Duodenal mucosa (tissue), 2 donors: ENCODE measurements around the gene TMEM219.

Experiments used
- H3K27ac ChIP-seq: one replicate; pipeline ENCODE4 v1.7.0; 2013; ENCODE audit warnings: low read depth, low read length
- H3K27me3 ChIP-seq, 2 donors: one replicate each; pipeline ENCODE4 v1.7.0; 2013; ENCODE audit warnings: low read length in 2 of 2, control low read depth in 1 of 2; ENCODE audit not compliant: insufficient read depth in 2 of 2, control insufficient read depth in 1 of 2
- H3K36me3 ChIP-seq, 2 donors: one replicate each; pipeline ENCODE4 v1.7.0; 2013; ENCODE audit warnings: low read length in 2 of 2, control low read depth in 1 of 2; ENCODE audit not compliant: insufficient read depth in 2 of 2, control insufficient read depth in 1 of 2
- H3K4me1 ChIP-seq, 2 donors: one replicate each; pipeline ENCODE4 v1.7.0; 2013; ENCODE audit warnings: low read length in 2 of 2, control low read depth in 1 of 2; ENCODE audit not compliant: insufficient read depth in 2 of 2, control insufficient read depth in 1 of 2
- H3K4me3 ChIP-seq, 2 donors: one replicate each; pipeline ENCODE4 v1.7.0; 2013; ENCODE audit warnings: low read length in 2 of 2, low read depth in 1 of 2
- H3K9ac ChIP-seq, 2 donors: one replicate each; pipeline ENCODE4 v1.7.0; 2013; ENCODE audit warnings: low read length in 2 of 2, low read depth in 1 of 2
- H3K9me3 ChIP-seq, 2 donors: one replicate each; pipeline ENCODE4 v1.7.0; 2013; ENCODE audit warnings: low read length in 2 of 2, control low read depth in 1 of 2; ENCODE audit not compliant: control insufficient read depth in 1 of 2

TMEM219 gene

DNA sequence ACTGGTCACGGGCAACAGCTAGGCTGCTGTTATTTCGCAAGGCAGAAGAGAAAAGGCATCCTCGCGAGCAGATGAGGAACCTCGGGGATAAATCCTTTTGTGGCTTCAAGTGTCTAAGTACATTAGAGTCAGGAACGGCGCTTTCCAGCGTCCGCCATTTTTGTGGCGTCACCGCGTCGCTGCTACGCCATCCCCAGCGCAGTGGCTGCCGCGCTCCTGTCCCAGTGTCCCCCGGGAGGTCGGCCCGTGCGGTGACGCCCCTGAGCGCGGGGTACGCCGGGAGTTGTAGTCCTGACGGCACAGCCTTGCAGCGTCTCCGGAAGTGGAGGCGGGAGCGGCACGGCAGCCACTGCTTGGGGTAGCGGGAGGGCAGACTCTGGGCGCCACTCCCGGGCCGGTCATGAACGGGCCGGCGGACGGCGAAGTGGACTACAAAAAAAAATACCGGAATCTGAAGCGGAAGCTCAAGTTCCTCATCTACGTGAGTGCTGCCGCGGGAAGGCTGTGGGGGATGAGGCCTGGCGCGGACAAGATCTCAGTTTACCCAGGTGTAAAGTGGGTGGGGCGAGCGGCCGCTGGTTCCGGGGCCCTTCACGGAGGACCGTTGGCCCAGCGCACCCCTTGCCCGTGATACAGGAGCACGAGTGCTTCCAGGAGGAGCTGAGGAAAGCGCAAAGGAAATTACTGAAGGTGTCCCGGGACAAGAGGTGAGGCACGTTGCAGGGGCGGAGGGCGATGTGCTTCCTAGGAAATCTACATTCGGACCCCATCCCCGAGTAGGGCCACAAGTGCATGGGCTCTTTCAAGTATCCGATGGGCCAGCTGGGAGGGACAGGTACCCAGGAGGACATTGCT is 34.3 kb downstream of the TMEM219 start, which contains the start of gene INO80E:
Gene INO80E (plus strand): TSS at position 331 of the 855 bp plus-strand sequence. CDS start 70 bp downstream, at position 401.
- Histone ChIP-seq H3K27me3 (no peaks in the 10 kb centered on the region), H3K36me3 (peaks cover 6 to 47% of the 10 kb centered on the region in 2 donors), H3K27ac (peak within 1 kb of the TSS; percentile 97), H3K4me3 (peak within 1 kb of the TSS; percentile 97), H3K9me3 (no peaks in the 10 kb centered on the region), H3K9ac (peak within 1 kb of the TSS; percentile 82 to 95), H3K4me1 (peaks cover 22% of the 10 kb centered on the region in 2 donors)

DNA sequence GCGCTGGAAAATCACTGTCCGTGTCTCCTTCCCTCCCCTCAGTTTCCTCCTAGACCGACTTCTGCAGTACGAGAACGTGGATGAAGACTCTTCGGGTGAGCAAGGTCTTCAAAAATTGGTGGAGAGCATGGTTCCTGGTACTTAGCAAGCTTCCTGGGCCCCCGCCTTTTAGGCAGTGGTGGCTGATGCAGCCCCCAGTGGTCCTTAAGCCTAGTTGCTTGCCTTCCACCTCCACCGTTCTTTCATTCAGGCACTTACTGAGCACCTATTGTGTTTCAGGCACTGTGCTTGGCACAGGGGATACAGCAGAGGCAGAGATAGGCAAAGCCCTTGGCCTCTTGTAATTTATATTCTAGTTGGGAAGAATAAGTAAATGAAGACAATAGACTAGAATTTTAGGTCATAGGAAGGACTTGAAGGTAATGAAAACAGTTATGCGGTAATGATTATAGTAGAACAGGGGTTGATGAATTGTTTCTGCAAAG is 34.9 kb downstream of the TMEM219 start:
- Histone ChIP-seq H3K9ac (peak overlapping the region; percentile 82 to 95), H3K4me1 (peaks cover 22% of the 10 kb centered on the region in 2 donors), H3K27ac (peak overlapping the region; percentile 36), H3K4me3 (peak overlapping the region; percentile 97), H3K36me3 (peaks cover 10 to 46% of the 10 kb centered on the region in 2 donors), H3K27me3 (no peaks in the 10 kb centered on the region), H3K9me3 (no peaks in the 10 kb centered on the region)

DNA sequence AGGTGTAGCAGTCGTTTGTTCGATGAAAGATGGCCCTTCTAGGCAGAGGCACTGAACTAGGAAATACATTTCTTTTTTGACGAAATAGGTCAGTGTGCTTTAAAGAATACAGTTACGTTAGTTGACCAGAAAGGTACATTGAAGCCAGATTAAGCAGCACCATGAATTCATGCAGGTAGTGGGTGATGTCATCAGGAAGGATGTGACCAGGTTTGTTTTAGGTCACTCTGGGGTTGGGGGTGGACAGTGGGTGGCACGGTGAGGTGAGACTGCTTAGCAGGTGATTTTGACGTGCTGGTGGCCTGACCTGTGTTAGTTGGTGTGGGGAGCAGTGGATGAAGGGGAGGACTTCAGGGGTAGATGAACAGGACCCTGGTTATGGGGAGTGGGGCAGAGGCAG is 37.7 kb downstream of the TMEM219 start:
- Histone ChIP-seq H3K9me3 (no peaks in the 10 kb centered on the region), H3K9ac (no peak overlapping the region), H3K36me3 (peaks cover 4 to 35% of the 10 kb centered on the region in 2 donors), H3K27me3 (no peaks in the 10 kb centered on the region), H3K4me3 (no peak overlapping the region), H3K27ac (no peak overlapping the region), H3K4me1 (peaks cover 12 to 15% of the 10 kb centered on the region in 2 donors)

DNA sequence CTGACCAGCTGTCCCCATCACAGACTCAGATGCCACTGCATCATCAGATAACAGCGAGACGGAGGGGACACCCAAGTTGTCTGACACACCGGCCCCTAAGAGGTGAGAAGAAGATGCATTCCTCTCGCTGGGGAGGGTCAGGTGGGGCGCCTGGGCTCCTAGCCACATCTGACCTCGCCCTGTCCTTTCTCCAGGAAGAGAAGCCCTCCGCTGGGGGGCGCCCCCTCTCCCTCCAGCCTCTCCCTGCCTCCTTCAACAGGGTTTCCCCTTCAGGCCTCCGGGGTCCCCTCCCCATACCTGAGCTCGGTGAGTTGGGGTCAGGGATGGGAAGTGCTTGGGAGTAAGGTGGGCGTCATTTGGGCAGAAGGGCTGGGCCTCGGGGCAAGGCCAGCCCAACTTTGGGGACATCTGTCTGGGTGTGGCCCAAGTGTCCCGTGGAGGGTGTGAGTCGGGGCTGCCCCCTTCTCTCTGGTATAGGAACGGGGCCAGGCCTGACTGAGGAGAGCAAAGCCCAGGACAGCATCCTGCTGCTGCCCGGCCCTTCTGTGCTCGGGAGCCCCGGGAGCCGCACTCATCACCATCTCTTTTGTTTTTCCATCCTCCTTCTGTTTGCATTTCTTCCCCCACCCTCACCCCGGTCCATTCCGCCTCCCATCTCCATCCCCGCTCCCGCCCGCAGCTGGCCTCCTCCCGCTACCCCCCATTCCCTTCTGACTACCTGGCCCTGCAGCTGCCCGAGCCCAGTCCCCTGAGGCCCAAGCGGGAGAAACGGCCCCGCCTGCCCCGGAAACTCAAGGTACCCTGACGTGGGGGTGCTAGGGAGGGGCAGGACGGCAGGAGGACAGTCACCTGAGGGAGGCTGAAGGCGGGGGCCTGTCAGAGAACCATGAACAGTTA is 39.1 kb downstream of the TMEM219 start:
- Histone ChIP-seq H3K27ac (no peak overlapping the region), H3K4me1 (peaks cover 7 to 10% of the 10 kb centered on the region in 2 donors), H3K36me3 (peaks cover 4 to 35% of the 10 kb centered on the region in 2 donors), H3K4me3 (no peak overlapping the region), H3K9me3 (no peaks in the 10 kb centered on the region), H3K27me3 (no peaks in the 10 kb centered on the region), H3K9ac (no peak overlapping the region)

DNA sequence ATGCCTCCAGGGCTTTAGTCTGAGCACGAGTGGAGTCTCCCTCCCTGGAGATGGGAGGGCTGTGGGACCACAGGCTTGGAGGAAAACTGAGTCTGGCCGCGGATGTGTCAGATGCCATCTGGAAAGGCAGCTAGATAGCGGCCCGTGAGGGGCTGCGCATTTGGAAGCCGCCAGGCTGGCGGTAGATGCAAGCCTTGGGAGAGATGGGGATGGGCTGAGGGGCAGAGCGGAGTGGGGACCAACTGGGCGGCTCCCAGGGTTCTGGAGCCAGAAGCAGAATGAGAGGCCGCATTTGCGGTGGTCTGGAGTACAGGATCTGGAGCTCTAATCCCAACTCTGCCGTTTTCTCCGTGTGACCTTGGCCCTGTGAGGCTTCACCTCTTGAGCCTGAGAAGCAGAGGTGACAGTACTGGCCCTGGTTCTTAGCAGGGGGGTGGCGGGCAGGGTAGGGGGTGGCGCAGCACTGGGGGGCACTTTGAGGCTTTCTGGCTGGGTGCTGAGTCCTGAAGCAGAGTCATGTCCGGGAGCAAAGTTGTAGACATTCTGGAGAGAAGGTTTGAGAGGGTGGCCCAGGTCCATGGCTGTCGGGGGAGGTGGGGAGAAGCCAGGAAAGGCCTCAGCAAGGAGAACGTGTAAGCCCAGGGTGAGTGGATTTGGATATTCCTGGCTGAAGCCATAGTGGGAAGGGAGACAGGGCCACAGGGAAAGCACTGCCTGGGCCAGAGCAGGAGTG is 40.9 kb downstream of the TMEM219 start:
- Histone ChIP-seq H3K36me3 (peaks cover 4 to 34% of the 10 kb centered on the region in 2 donors), H3K27ac (no peak overlapping the region), H3K9ac (no peak overlapping the region), H3K9me3 (no peaks in the 10 kb centered on the region), H3K4me3 (no peak overlapping the region), H3K4me1 (no peaks in the 10 kb centered on the region), H3K27me3 (no peaks in the 10 kb centered on the region)

DNA sequence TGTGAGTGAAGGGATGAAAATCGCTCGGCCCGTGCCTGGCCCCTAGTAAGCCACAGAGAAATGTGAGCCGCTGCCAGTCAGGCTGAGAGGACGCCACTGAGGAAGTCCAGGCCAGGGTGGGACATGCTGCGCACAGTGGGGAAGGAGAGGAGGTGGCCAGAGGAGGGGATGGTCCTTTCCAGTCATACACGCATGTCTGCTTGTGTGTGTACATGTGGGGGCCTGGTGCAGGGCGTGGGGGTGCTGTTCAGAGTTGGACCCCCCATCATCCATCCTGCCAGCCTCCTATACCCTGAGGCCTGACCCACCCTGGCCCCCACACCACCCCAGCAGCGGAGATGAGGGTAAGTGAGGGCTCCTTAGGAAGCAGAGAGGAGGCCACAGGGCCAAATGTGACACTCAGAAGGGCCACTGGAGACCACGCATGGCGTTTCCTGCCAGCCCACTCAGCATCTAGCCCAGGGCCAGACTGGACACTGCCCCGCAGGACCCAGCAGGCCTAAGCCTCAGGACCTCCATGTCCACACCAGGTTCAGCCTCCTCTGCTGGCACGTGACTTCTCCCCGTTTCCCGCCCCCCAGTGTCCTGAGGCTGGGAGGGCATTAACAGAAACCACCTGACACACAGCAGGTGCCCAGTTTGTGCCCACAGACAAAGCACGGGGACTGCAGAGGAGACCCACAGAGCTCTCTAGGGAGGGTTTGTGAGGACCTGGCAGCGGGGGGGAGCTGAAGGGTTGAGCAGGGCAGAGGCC is 42.0 kb downstream of the TMEM219 start:
- Histone ChIP-seq H3K27me3 (no peaks in the 10 kb centered on the region), H3K4me3 (no peak overlapping the region), H3K9me3 (no peaks in the 10 kb centered on the region), H3K36me3 (peaks cover 4 to 33% of the 10 kb centered on the region in 2 donors), H3K27ac (no peak overlapping the region), H3K4me1 (no peaks in the 10 kb centered on the region), H3K9ac (no peak overlapping the region)

DNA sequence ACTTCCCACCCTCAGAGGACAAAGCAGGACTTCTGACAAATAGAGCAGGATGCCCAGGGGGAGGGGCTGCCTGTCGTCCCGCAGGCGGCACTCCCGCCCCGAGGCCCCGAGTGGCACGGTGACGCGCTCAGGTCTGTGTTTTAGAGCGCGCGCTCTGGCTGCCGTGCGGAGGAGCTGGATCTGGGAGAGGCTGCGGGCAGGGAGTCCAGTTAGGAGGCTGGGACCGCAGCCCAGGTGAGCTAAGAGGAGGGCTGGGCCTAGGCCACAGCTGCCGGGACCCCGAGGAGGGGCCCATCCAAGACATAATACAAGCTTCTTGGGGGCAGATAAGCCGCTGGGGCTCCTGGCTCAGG is 42.5 kb downstream of the TMEM219 start:
- Histone ChIP-seq H3K9ac (no peak overlapping the region), H3K9me3 (no peaks in the 10 kb centered on the region), H3K27ac (no peak overlapping the region), H3K4me1 (peaks cover 0 to under 1% of the 10 kb centered on the region in 2 donors), H3K4me3 (no peak overlapping the region), H3K27me3 (peaks cover 0 to 4% of the 10 kb centered on the region in 2 donors), H3K36me3 (peaks cover 4 to 28% of the 10 kb centered on the region in 2 donors)

DNA sequence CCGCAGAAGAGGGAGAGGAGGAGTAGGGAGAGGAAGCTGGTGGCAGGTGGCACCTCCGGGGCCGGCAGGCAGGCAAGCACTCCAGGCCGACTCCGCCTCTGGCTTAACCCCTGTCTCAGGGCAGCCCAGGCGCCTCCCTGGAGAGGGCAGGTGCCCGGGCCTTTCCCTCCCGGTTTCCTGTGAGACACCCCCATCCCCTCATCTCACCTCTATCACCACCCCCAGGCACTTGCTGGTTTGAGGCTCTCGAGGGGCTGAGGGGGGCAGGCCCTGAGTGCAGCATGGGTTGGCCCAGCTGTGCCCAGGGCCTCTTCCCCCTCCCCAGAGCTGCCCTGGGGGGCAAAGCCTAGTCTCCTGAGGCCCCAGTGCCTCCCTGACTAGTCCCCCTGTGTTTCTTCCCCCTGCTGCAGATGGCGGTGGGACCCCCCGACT is 42.9 kb downstream of the TMEM219 start:
- Histone ChIP-seq H3K27me3 (peaks cover 0 to 6% of the 10 kb centered on the region in 2 donors), H3K36me3 (peaks cover 4 to 25% of the 10 kb centered on the region in 2 donors), H3K27ac (no peak overlapping the region), H3K9ac (no peak overlapping the region), H3K4me3 (no peak overlapping the region), H3K4me1 (peaks cover 0 to 4% of the 10 kb centered on the region in 2 donors), H3K9me3 (no peaks in the 10 kb centered on the region)
